Activated CD4-positive, alpha-beta T cell treated with anti-CD3 and anti-CD28 coated beads for 48 hours (primary cell): Measurements from ENCODE around the gene CRYL1.
"Not testable (repeated sequence)": the region's sequence is repeated elsewhere in the genome, so short reads cannot be mapped to it uniquely, and the experiment has no call there.

ENCODE experiments used
- DNase-seq: peaks from one replicate; pipeline ENCODE4 v3.0.0-alpha.2; 2020

CRYL1 gene

GRCh38 chr13:20446900-20447299, 78.8 kb downstream of the CRYL1 start:
- DNase-seq, result no peak

- DNase-seq, result no peak
Observed at GRCh38 chr13:20446405-20446804, 79.3 kb downstream of the CRYL1 start.

- DNase-seq, result no peak
Observed at GRCh38 chr13:20442798-20443381, 82.8 kb downstream of the CRYL1 start.

GRCh38 chr13:20442375-20442774, 83.3 kb downstream of the CRYL1 start:
- no peak for DNase-seq

GRCh38 chr13:20441879-20442278, 83.8 kb downstream of the CRYL1 start:
- DNase-seq, result no peak

GRCh38 chr13:20441056-20441455, 84.6 kb downstream of the CRYL1 start:
- DNase-seq, result no peak

- no peak for DNase-seq
Observed at GRCh38 chr13:20439261-20439660, 86.4 kb downstream of the CRYL1 start.

GRCh38 chr13:20438801-20439200, 86.9 kb downstream of the CRYL1 start:
- no peak for DNase-seq

GRCh38 chr13:20436505-20436904, 89.2 kb downstream of the CRYL1 start:
- DNase-seq, result no peak

- no peak for DNase-seq
Observed at GRCh38 chr13:20435616-20436368, 89.9 kb downstream of the CRYL1 start.

- not testable (repeated sequence) for DNase-seq
Observed at GRCh38 chr13:20434210-20434609, 91.4 kb downstream of the CRYL1 start.

GRCh38 chr13:20431687-20432384, 93.8 kb downstream of the CRYL1 start:
- no peak for DNase-seq

- no peak for DNase-seq
Observed at GRCh38 chr13:20431080-20431479, 94.6 kb downstream of the CRYL1 start.

- DNase-seq, result no peak
Observed at GRCh38 chr13:20430296-20430695, 95.4 kb downstream of the CRYL1 start.

- no peak for DNase-seq
Observed at GRCh38 chr13:20429682-20430081, 96.0 kb downstream of the CRYL1 start.

- DNase-seq, result peak; percentile 50
Observed at GRCh38 chr13:20428666-20429644, 96.7 kb downstream of the CRYL1 start.

GRCh38 chr13:20426766-20427448, 98.8 kb downstream of the CRYL1 start:
- no peak for DNase-seq

GRCh38 chr13:20425819-20426219, 99.8 kb downstream of the CRYL1 start:
- DNase-seq, result peak; percentile 46

GRCh38 chr13:20424949-20425348, 100.7 kb downstream of the CRYL1 start:
- DNase-seq, result no peak

- no peak for DNase-seq
Observed at GRCh38 chr13:20424559-20424852, 101.2 kb downstream of the CRYL1 start.

- DNase-seq, result no peak
Observed at GRCh38 chr13:20422362-20422761, 103.3 kb downstream of the CRYL1 start.

- no peak for DNase-seq
Observed at GRCh38 chr13:20420938-20421337, 104.7 kb downstream of the CRYL1 start.

GRCh38 chr13:20418953-20419352, 106.7 kb downstream of the CRYL1 start:
- DNase-seq, result no peak
